B cell (primary cell): ENCODE measurements around the gene THBS3. TPM values are rescaled to one million over a fixed set of nuclear protein-coding genes. Genes with fewer than 3 reads are reported as not detected.

Experiments used
- ATAC-seq: fragments of 200-7000 bp; cut with Tn5 transposase; one replicate; pipeline ENCODE4 v1.10.0; 2021; ENCODE audit warnings: low read depth, mild to moderate bottlenecking, moderate number of reproducible peaks, moderate library complexity
- CTCF ChIA-PET: fragments of 350-600 bp; sonication (Branson Sonifier 250); formaldehyde crosslinking; loops from one replicate; lab custom pipeline; 2021; ENCODE audit warnings: antibody characterized with exemption, inconsistent platforms; lab: Charles Lee
- POLR2A ChIA-PET: fragments of 350-600 bp; sonication (Branson Sonifier 250); formaldehyde crosslinking; loops from one replicate; lab custom pipeline; 2021; ENCODE audit warnings: antibody characterized with exemption; lab: Charles Lee
- DNase-seq: peaks from one replicate; pipeline ENCODE4 v3.0.0; 2013
- H2AFZ ChIP-seq: 2 replicates; pipeline ENCODE4 v1.6.1; 2012; ENCODE audit warnings: mild to moderate bottlenecking, low read depth, low read length; ENCODE audit not compliant: insufficient read depth, poor library complexity, severe bottlenecking
- H3K27ac ChIP-seq, 2 donors: 1 replicate in 1 of 2; 2 replicates in 1 of 2; pipeline ENCODE4 v1.5.1; 2012 to 2013; ENCODE audit warnings: low read length in 2 of 2, mild to moderate bottlenecking in 2 of 2, moderate library complexity in 1 of 2
- H3K27me3 ChIP-seq, 4 experiments: fragments of 200-600 bp in 1 of 4; sonication (generic) in 1 of 4; replicated peaks in 1 of 4; 1 replicate in 2 of 4; 2 replicates in 2 of 4; pipeline versions ENCODE4 v1.6.1 to v1.7.0; 2013 to 2016; ENCODE audit warnings: low read length in 3 of 4, mild to moderate bottlenecking in 2 of 4, mixed read lengths in 1 of 4, moderate library complexity in 1 of 4; ENCODE audit not compliant: insufficient read depth in 4 of 4, control insufficient read depth in 3 of 4; ENCODE audit errors: control extremely low read depth in 1 of 4
- H3K36me3 ChIP-seq, 2 experiments: replicated peaks in 1 of 2; 1 replicate in 1 of 2; 2 replicates in 1 of 2; pipeline versions ENCODE4 v1.6.1 to v1.7.1; 2013; ENCODE audit warnings: low read length in 1 of 2; ENCODE audit not compliant: insufficient read depth in 2 of 2, control insufficient read depth in 1 of 2; ENCODE audit errors: control extremely low read depth in 1 of 2, extremely low read depth in 1 of 2
- H3K4me1 ChIP-seq, 2 donors: fragments of 200-600 bp in 1 of 2; sonication (generic) in 1 of 2; 1 replicate in 1 of 2; 2 replicates in 1 of 2; pipeline versions ENCODE4 v1.5.1 to v1.6.1; 2013 to 2017; ENCODE audit warnings: low read length in 2 of 2; ENCODE audit not compliant: control insufficient read depth in 2 of 2, insufficient read depth in 2 of 2
- H3K4me2 ChIP-seq: replicated peaks from 2 replicates; pipeline ENCODE3; 2012; ENCODE audit warnings: mild to moderate bottlenecking, low read depth, low read length; ENCODE audit not compliant: poor library complexity, severe bottlenecking
- H3K4me3 ChIP-seq, 5 experiments: fragments of 200-600 bp in 1 of 5; sonication (generic) in 1 of 5; 1 replicate in 3 of 5; 2 replicates in 2 of 5; pipeline versions ENCODE4 v1.5.1 to v1.7.0; 2011 to 2016; ENCODE audit warnings: low read length in 4 of 5, mild to moderate bottlenecking in 4 of 5, low read depth in 2 of 5, control low read depth in 1 of 5, moderate library complexity in 1 of 5; ENCODE audit not compliant: insufficient read depth in 1 of 5; ENCODE audit errors: control extremely low read depth in 1 of 5, extremely low read depth in 1 of 5
- H3K79me2 ChIP-seq: fragments of 200-600 bp; sonication (generic); one replicate; pipeline ENCODE4 v1.6.0; 2016; ENCODE audit warnings: low read length; ENCODE audit not compliant: control insufficient read depth, insufficient read depth
- H3K9ac ChIP-seq: fragments of 200-600 bp; sonication (generic); 2 replicates; pipeline ENCODE4 v1.6.1; 2017; ENCODE audit warnings: mild to moderate bottlenecking, low read length, moderate library complexity
- H3K9me3 ChIP-seq, 3 donors: one replicate each; pipeline versions ENCODE4 v1.6.1 to v1.7.1; 2013; ENCODE audit warnings: low read length in 2 of 3; ENCODE audit not compliant: control insufficient read depth in 2 of 3, insufficient read depth in 1 of 3; ENCODE audit errors: control extremely low read depth in 1 of 3
- H4K20me1 ChIP-seq: 2 replicates; pipeline ENCODE4 v1.6.0; 2012; ENCODE audit warnings: mild to moderate bottlenecking, low read length; ENCODE audit not compliant: insufficient read depth, control insufficient read depth, poor library complexity, severe bottlenecking
- H3K27ac Mint-ChIP-seq: one replicate; pipeline ENCODE4 v1.8.0; 2021; ENCODE audit warnings: mixed read lengths
- H3K27me3 Mint-ChIP-seq: one replicate; pipeline ENCODE4 v1.8.0; 2021; ENCODE audit warnings: mixed read lengths
- H3K4me1 Mint-ChIP-seq: one replicate; pipeline ENCODE4 v1.8.0; 2021; ENCODE audit warnings: mixed read lengths
- H3K4me3 Mint-ChIP-seq: one replicate; pipeline ENCODE4 v1.8.0; 2021; ENCODE audit warnings: mixed read lengths
- H3K9me3 Mint-ChIP-seq: one replicate; pipeline ENCODE4 v1.8.0; 2022; ENCODE audit warnings: mixed read lengths; ENCODE audit not compliant: insufficient read depth
- CTCF ChIP-seq: fragments of 200-600 bp; IDR thresholded peaks from one replicate; pipeline ENCODE4 v1.8.0; 2022; ENCODE audit warnings: antibody characterized with exemption, mild to moderate bottlenecking
- EZH2 ChIP-seq: IDR thresholded peaks from 2 replicates; pipeline ENCODE4 v1.6.1; 2012; ENCODE audit warnings: borderline replicate concordance, low read depth, mild to moderate bottlenecking, moderate library complexity, low read length; ENCODE audit not compliant: insufficient read depth, poor library complexity, severe bottlenecking
- WGBS: methylation state at CpG from one replicate; pipeline ENCODE4 v1.1.5; 2013; ENCODE audit warnings: missing lambda C conversion rate; ENCODE audit not compliant: insufficient coverage; 5-methylcytosine and 5-hydroxymethylcytosine counted together
- intact Hi-C: fragments of 100-400 bp; cut with micrococcal nuclease; formaldehyde crosslinking; loops from one replicate; pipeline ENCODE4 v1.10.0; 2022
- polyA plus RNA-seq: library from polyadenylated mRNA; depleted of rRNA; stranded (reverse); fragments of >200 nt; gene quantifications from 2 replicates; pipeline ENCODE4 v1.2.3, GENCODE V29; 2012
- total RNA-seq, 2 donors: library from RNA; stranded (reverse); fragments of 120-200 nt in 1 of 2; gene quantifications; 1 replicate in 1 of 2; 2 replicates in 1 of 2; pipeline versions ENCODE4 v1.2.3 to v1.2.4, GENCODE V29; 2013 to 2022

Gene THBS3
- total and polyA plus RNA-seq, 2 donors (not counting 1 experiment from before 2014, with no cell fraction given): 28.0 to 28.6 TPM

GRCh38 chr1:155184835-155185782, 22.6 kb downstream of the THBS3 start:
- WGBS: 46% methylated on average over 21 of the region's 21 CpGs
- Histone ChIP-seq H3K36me3 (no peaks in the 10 kb centered on the region), H3K9me3 (no peaks in the 10 kb centered on the region), H3K27me3 (no peaks in the 10 kb centered on the region), H3K27ac (peak overlapping the region; percentile 38 to 41), H3K79me2 (no peaks in the 10 kb centered on the region), H2AFZ (peak overlapping the region; percentile 40), H3K9ac (no peak overlapping the region), H3K4me3 (peak overlapping the region in 1 of 5 experiments; percentile 1), H3K4me1 (peaks cover 18 to 31% of the 10 kb centered on the region in 2 donors), H3K4me2 (peak overlapping the region; percentile 59), H4K20me1 (no peaks in the 10 kb centered on the region)
- peak overlapping the region; percentile 23 for H3K4me3 Mint-ChIP-seq
- H3K4me1 Mint-ChIP-seq: peaks cover 28% of the 10 kb centered on the region
- TF ChIP-seq EZH2 (no peak), CTCF (no peak)
- H3K27me3 Mint-ChIP-seq: no peaks in the 10 kb centered on the region
- H3K27ac Mint-ChIP-seq: peak overlapping the region; percentile 86
- DNase-seq (peak; percentile 79), ATAC-seq (peak; percentile 97)
- H3K9me3 Mint-ChIP-seq: no peaks in the 10 kb centered on the region
- POLR2A ChIA-PET: interaction anchor here (0.6 to 1.9 kb wide), 6 partner anchors 9 to 49 kb away, joined by 3 to 11 read pairs (median 5); partner anchors contain the start of gene KRTCAP2
- CTCF ChIA-PET: interaction anchor here (0.8 to 3.2 kb wide), 9 partner anchors 8 to 100 kb away, joined by 3 to 31 read pairs (median 6); partner anchors contain the start of genes KRTCAP2, THBS3 and TRIM46
- intact Hi-C loops: no loop called here
